Measurements from ENCODE around the gene HRG. TPM values are rescaled to one million over a fixed set of nuclear protein-coding genes. Genes with fewer than 3 reads are reported as not detected.
"Not testable (repeated sequence)": the region's sequence is repeated elsewhere in the genome, so short reads cannot be mapped to it uniquely, and the experiment has no call there.

HRG gene
- total RNA-seq, 3 donors from 2014 or later: not detected

GRCh38 chr3:186705882-186706780, 40.3 kb downstream of the HRG start:
- Histone ChIP-seq H3K4me3 (no peak overlapping the region), H3K27me3 (no peaks in the 10 kb centered on the region), H3K27ac (no peak overlapping the region), H3K36me3 (no peaks in the 10 kb centered on the region), H3K9me3 (no peaks in the 10 kb centered on the region), H3K4me1 (no peaks in the 10 kb centered on the region)
- intact Hi-C loops (cut with DNase I; ENCODE audit: low total_unique reads): no loop called here
- DNase-seq (ENCODE audit: low spot score in 2 of 2): no peak
- no peak for TF ChIP-seq POLR2AphosphoS5 (IDR thresholded peaks at IDR 0.05)
- no peak for TF ChIP-seq POLR2A (IDR thresholded peaks at IDR 0.05)
- TF ChIP-seq CTCF (IDR thresholded peaks at IDR 0.05): no peak

- TF ChIP-seq CTCF (IDR thresholded peaks at IDR 0.05) (no peak), POLR2AphosphoS5 (IDR thresholded peaks at IDR 0.05) (no peak), POLR2A (IDR thresholded peaks at IDR 0.05) (no peak)
- no peaks in the 10 kb centered on the region for H3K27me3 ChIP-seq
- no peaks in the 10 kb centered on the region for H3K36me3 ChIP-seq
- H3K9me3 ChIP-seq: no peaks in the 10 kb centered on the region
- no peak overlapping the region for H3K27ac ChIP-seq
- intact Hi-C loops (cut with DNase I; ENCODE audit: low total_unique reads): no loop called here
- H3K4me3 ChIP-seq: no peak overlapping the region
- no peak for DNase-seq (ENCODE audit: low spot score in 2 of 2)
- H3K4me1 ChIP-seq: no peaks in the 10 kb centered on the region
These were observed 43.3 kb downstream of the HRG start for GRCh38 chr3:186708983-186709679.

GRCh38 chr3:186710694-186711093, 44.9 kb downstream of the HRG start:
- intact Hi-C loops (cut with DNase I; ENCODE audit: low total_unique reads); DNase-seq (ENCODE audit: low spot score in 2 of 2): not testable (repeated sequence)

GRCh38 chr3:186713499-186713898, 47.7 kb downstream of the HRG start:
- no peak overlapping the region for H3K4me3 ChIP-seq
- H3K4me1 ChIP-seq: no peaks in the 10 kb centered on the region
- no peak for DNase-seq (ENCODE audit: low spot score in 2 of 2)
- TF ChIP-seq POLR2A (IDR thresholded peaks at IDR 0.05) (no peak), CTCF (IDR thresholded peaks at IDR 0.05) (no peak), POLR2AphosphoS5 (IDR thresholded peaks at IDR 0.05) (no peak)
- H3K27me3 ChIP-seq: no peaks in the 10 kb centered on the region
- intact Hi-C loops (cut with DNase I; ENCODE audit: low total_unique reads): no loop called here
- H3K27ac ChIP-seq: no peak overlapping the region
- no peaks in the 10 kb centered on the region for H3K9me3 ChIP-seq
- H3K36me3 ChIP-seq: no peaks in the 10 kb centered on the region

More at GRCh38 chr3:186710694-186711093, 44.9 kb downstream of the HRG start:
- H3K36me3 ChIP-seq, H3K4me3 ChIP-seq, H3K27ac ChIP-seq, H3K9me3 ChIP-seq, H3K27me3 ChIP-seq, H3K4me1 ChIP-seq: not testable (repeated sequence)

GRCh38 chr3:186717039-186717457, 51.2 kb downstream of the HRG start, which contains the start of gene KNG1:
Gene KNG1 (plus strand): TSS chr3:186717359. CDS start chr3:186717543, 184 bp downstream.
- Histone ChIP-seq H3K27ac (no peak within 1 kb of the TSS), H3K27me3 (no peaks in the 10 kb centered on the region), H3K9me3 (no peaks in the 10 kb centered on the region), H3K4me1 (no peaks in the 10 kb centered on the region), H3K4me3 (no peak within 1 kb of the TSS), H3K36me3 (no peaks in the 10 kb centered on the region)
- intact Hi-C loops (cut with DNase I; ENCODE audit: low total_unique reads): no loop called here
- TF ChIP-seq CTCF (IDR thresholded peaks at IDR 0.05) (no peak), POLR2A (IDR thresholded peaks at IDR 0.05) (no peak), POLR2AphosphoS5 (IDR thresholded peaks at IDR 0.05) (no peak)
- DNase-seq (ENCODE audit: low spot score in 2 of 2): no peak
